ENCODE measurements around the gene OR52K2. TPM values are rescaled to one million over a fixed set of nuclear protein-coding genes. Genes with fewer than 3 reads are reported as not detected.

OR52K2 gene
- total and polyA plus RNA-seq, 2 donors (not counting 1 experiment from before 2014, with no cell fraction given): not detected

- no peaks in the 10 kb centered on the region for H3K27me3 ChIP-seq (replicated peaks in 1 of 4; ENCODE audit: control extremely low read depth in 1 of 4, control insufficient read depth in 3 of 4, insufficient read depth in 4 of 4, low read length in 3 of 4)
- POLR2A ChIA-PET: no interaction called here
- no peak overlapping the region for H3K4me3 ChIP-seq (ENCODE audit: control extremely low read depth in 1 of 5, extremely low read depth in 1 of 5, insufficient read depth in 1 of 5, low read depth in 2 of 5, low read length in 4 of 5)
- H2AFZ ChIP-seq (ENCODE audit: insufficient read depth, low read depth, low read length, poor library complexity, severe bottlenecking): no peak overlapping the region
- intact Hi-C loops (cut with micrococcal nuclease): no loop called here
- H3K4me2 ChIP-seq (replicated peaks; ENCODE audit: low read depth, low read length, poor library complexity, severe bottlenecking): no peak overlapping the region
- no peak for DNase-seq
- H3K4me1 Mint-ChIP-seq: peaks cover 24% of the 10 kb centered on the region
- no peak overlapping the region for H3K27ac ChIP-seq (ENCODE audit: low read length in 2 of 2)
- ATAC-seq (ENCODE audit: low read depth): no peak
- CTCF ChIA-PET: no interaction called here
- H3K4me1 ChIP-seq (ENCODE audit: control insufficient read depth in 2 of 2, insufficient read depth in 2 of 2, low read length in 2 of 2): peaks cover 0 to 8% of the 10 kb centered on the region in 2 donors
- no peak overlapping the region for H3K27ac Mint-ChIP-seq
- peaks cover 3 to 10% (median 10%) of the 10 kb centered on the region in 3 donors for H3K9me3 ChIP-seq (ENCODE audit: control extremely low read depth in 1 of 3, control insufficient read depth in 2 of 3, insufficient read depth in 1 of 3, low read length in 2 of 3)
- no peaks in the 10 kb centered on the region for H3K79me2 ChIP-seq (ENCODE audit: control insufficient read depth, insufficient read depth, low read length)
- no peaks in the 10 kb centered on the region for H4K20me1 ChIP-seq (ENCODE audit: control insufficient read depth, insufficient read depth, low read length, poor library complexity, severe bottlenecking)
- TF ChIP-seq CTCF (IDR thresholded peaks at IDR 0.05) (no peak), EZH2 (IDR thresholded peaks at IDR 0.05; ENCODE audit: borderline replicate concordance, insufficient read depth, low read depth, low read length, poor library complexity, severe bottlenecking) (no peak)
- no peak overlapping the region for H3K4me3 Mint-ChIP-seq
- no peak overlapping the region for H3K9ac ChIP-seq (ENCODE audit: low read length)
- H3K9me3 Mint-ChIP-seq (ENCODE audit: insufficient read depth): peaks cover 13% of the 10 kb centered on the region
- H3K36me3 ChIP-seq (replicated peaks in 1 of 2; ENCODE audit: control extremely low read depth in 1 of 2, control insufficient read depth in 1 of 2, extremely low read depth in 1 of 2, insufficient read depth in 2 of 2, low read length in 1 of 2): no peaks in the 10 kb centered on the region
- H3K27me3 Mint-ChIP-seq: peaks cover 8% of the 10 kb centered on the region
Measured at GRCh38 chr11:4466871-4467442, 17.9 kb downstream of the OR52K2 start.

DNA sequence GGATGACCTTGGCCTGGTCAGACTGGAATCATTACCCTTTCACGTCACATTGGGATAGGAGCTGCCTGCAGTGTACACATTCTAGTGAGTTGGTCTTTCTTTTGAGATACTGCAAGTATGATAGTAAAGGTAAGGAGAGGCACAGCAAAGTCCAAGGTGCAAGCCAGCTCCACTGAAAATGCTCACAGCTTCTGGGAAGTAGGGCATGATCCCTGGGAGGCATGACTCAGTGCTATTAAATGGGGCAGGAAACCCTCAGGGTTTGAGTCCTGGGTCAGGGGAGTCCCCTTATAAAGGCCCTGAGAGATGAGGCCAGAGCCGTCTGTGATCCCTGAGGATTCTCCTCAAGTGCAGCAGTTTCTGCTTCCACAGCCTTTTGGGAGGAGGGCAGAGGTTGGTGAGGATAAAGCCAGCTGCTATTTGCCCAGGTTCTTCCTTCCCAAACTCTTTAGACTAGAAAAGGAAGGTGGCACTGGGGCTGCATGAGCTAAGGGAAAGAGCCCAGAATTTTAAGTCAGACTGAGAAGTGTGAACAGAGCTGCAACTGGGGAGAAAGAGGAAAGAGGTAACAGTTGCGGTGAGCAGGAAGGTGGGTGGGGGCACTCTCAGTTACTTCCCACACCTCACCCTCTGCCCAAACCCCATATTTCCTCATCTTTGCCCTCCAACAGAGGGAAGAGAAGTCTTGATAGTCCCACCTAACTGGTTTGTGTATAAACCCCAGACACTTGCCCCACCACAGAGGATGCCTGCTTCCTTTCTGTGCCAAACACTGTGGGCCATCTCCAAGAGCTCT, 18.9 kb downstream of the OR52K2 start:
- Mint-ChIP-seq H3K9me3 (ENCODE audit: insufficient read depth) (peaks cover 11% of the 10 kb centered on the region), H3K4me1 (peaks cover 24% of the 10 kb centered on the region), H3K27me3 (peaks cover 6% of the 10 kb centered on the region), H3K27ac (no peak overlapping the region), H3K4me3 (no peak overlapping the region)
- 85% methylated on average over 2 of the region's 3 CpGs for WGBS (ENCODE audit: insufficient coverage)
- Histone ChIP-seq H3K4me2 (replicated peaks; ENCODE audit: low read depth, low read length, poor library complexity, severe bottlenecking) (no peak overlapping the region), H3K4me3 (ENCODE audit: control extremely low read depth in 1 of 5, extremely low read depth in 1 of 5, insufficient read depth in 1 of 5, low read depth in 2 of 5, low read length in 4 of 5) (no peak overlapping the region), H3K36me3 (replicated peaks in 1 of 2; ENCODE audit: control extremely low read depth in 1 of 2, control insufficient read depth in 1 of 2, extremely low read depth in 1 of 2, insufficient read depth in 2 of 2, low read length in 1 of 2) (no peaks in the 10 kb centered on the region), H3K4me1 (ENCODE audit: control insufficient read depth in 2 of 2, insufficient read depth in 2 of 2, low read length in 2 of 2) (peaks cover 0 to 8% of the 10 kb centered on the region in 2 donors), H3K27ac (ENCODE audit: low read length in 2 of 2) (no peak overlapping the region), H4K20me1 (ENCODE audit: control insufficient read depth, insufficient read depth, low read length, poor library complexity, severe bottlenecking) (no peaks in the 10 kb centered on the region), H3K9ac (ENCODE audit: low read length) (no peak overlapping the region), H3K79me2 (ENCODE audit: control insufficient read depth, insufficient read depth, low read length) (no peaks in the 10 kb centered on the region), H2AFZ (ENCODE audit: insufficient read depth, low read depth, low read length, poor library complexity, severe bottlenecking) (no peak overlapping the region), H3K9me3 (ENCODE audit: control extremely low read depth in 1 of 3, control insufficient read depth in 2 of 3, insufficient read depth in 1 of 3, low read length in 2 of 3) (peaks cover 3 to 10% (median 10%) of the 10 kb centered on the region in 3 donors), H3K27me3 (replicated peaks in 1 of 4; ENCODE audit: control extremely low read depth in 1 of 4, control insufficient read depth in 3 of 4, insufficient read depth in 4 of 4, low read length in 3 of 4) (no peaks in the 10 kb centered on the region)
- ChIA-PET CTCF (no interaction called here), POLR2A (no interaction called here)
- ATAC-seq (ENCODE audit: low read depth): no peak
- no peak for TF ChIP-seq EZH2 (IDR thresholded peaks at IDR 0.05; ENCODE audit: borderline replicate concordance, insufficient read depth, low read depth, low read length, poor library complexity, severe bottlenecking)
- TF ChIP-seq CTCF (IDR thresholded peaks at IDR 0.05): no peak
- intact Hi-C loops (cut with micrococcal nuclease): no loop called here
- no peak for DNase-seq

Data from B cell (primary cell).